OCI-LY7 (cell line): Measurements from ENCODE around the gene ZNF593OS. TPM values are rescaled to one million over a fixed set of nuclear protein-coding genes. Genes with fewer than 3 reads are reported as not detected.

Experiments
- BruUV-seq: library from RNA; stranded (reverse); fragments of 400-500 nt; replicated peaks from 2 replicates; lab custom pipeline; 2021; lab: Mats Ljungman, UMichigan
- CTCF ChIA-PET: fragments of 300-600 bp; sonication (Branson Sonifier 250); formaldehyde crosslinking; loops from one replicate; lab custom pipeline; 2022; ENCODE audit warnings: antibody characterized with exemption; ENCODE audit not compliant: unreplicated experiment; lab: Charles Lee
- POLR2A ChIA-PET: fragments of 300-600 bp; sonication (Branson Sonifier 250); formaldehyde crosslinking; loops from one replicate; lab custom pipeline; 2022; ENCODE audit warnings: antibody characterized with exemption; lab: Charles Lee
- DNase-seq: peaks from one replicate; pipeline ENCODE4 v3.0.0-alpha.2; 2015; ENCODE audit warnings: low spot score
- H2AFZ ChIP-seq: fragments of 200-600 bp; sonication (generic), shearing (Covaris generic); 2 replicates; pipeline ENCODE4 v1.6.1; 2014; ENCODE audit warnings: mild to moderate bottlenecking, antibody characterized with exemption, low read length, moderate library complexity
- H3K27ac ChIP-seq: fragments of 200-600 bp; sonication (generic); 2 replicates; pipeline ENCODE4 v1.5.1; 2014; ENCODE audit warnings: mixed run types, low read depth, mild to moderate bottlenecking, moderate library complexity, low read length, inconsistent platforms; ENCODE audit not compliant: poor library complexity, severe bottlenecking
- H3K36me3 ChIP-seq: fragments of 200-600 bp; sonication (generic); 2 replicates; pipeline ENCODE4 v1.6.1; 2014; ENCODE audit warnings: mild to moderate bottlenecking, antibody characterized with exemption, low read length, moderate library complexity, mixed read lengths; ENCODE audit not compliant: insufficient read depth
- H3K4me1 ChIP-seq: fragments of 200-600 bp; sonication (generic); 2 replicates; pipeline ENCODE4 v1.5.1; 2014; ENCODE audit warnings: mild to moderate bottlenecking, low read length; ENCODE audit not compliant: insufficient read depth, poor library complexity, severe bottlenecking
- H3K4me2 ChIP-seq: fragments of 200-600 bp; sonication (generic); 2 replicates; pipeline ENCODE4 v1.6.1; 2014; ENCODE audit warnings: mild to moderate bottlenecking, low read length
- H3K4me3 ChIP-seq: fragments of 200-600 bp; sonication (generic); 2 replicates; pipeline ENCODE4 v1.5.1; 2014; ENCODE audit warnings: mild to moderate bottlenecking, low read depth, low read length; ENCODE audit not compliant: poor library complexity, severe bottlenecking
- H3K79me2 ChIP-seq: fragments of 200-600 bp; sonication (generic); 2 replicates; pipeline ENCODE4 v1.6.1; 2016; ENCODE audit warnings: low read depth, mild to moderate bottlenecking, low read length, moderate library complexity, mixed read lengths; ENCODE audit not compliant: insufficient read depth
- H3K9me2 ChIP-seq: fragments of 200-600 bp; sonication (generic); 2 replicates; pipeline ENCODE4 v1.6.1; 2016; ENCODE audit warnings: mild to moderate bottlenecking, low read length, mixed read lengths; ENCODE audit not compliant: insufficient read depth
- H3K9me3 ChIP-seq: fragments of 200-600 bp; sonication (generic); 2 replicates; pipeline ENCODE4 v1.6.1; 2014; ENCODE audit warnings: mild to moderate bottlenecking, mixed run types, low read length, mixed read lengths
- H4K20me1 ChIP-seq: fragments of 200-600 bp; sonication (generic); 2 replicates; pipeline ENCODE4 v1.6.1; 2014; ENCODE audit warnings: mild to moderate bottlenecking, antibody characterized with exemption, low read length, moderate library complexity, mixed read lengths; ENCODE audit not compliant: insufficient read depth
- CTCF ChIP-seq: fragments of 200-600 bp; sonication (generic); conservative IDR thresholded peaks from 2 replicates; pipeline ENCODE4 v1.5.1; 2014; ENCODE audit warnings: mild to moderate bottlenecking, antibody characterized with exemption, low read length, moderate library complexity, mixed read lengths
- EZH2phosphoT487 ChIP-seq: fragments of 200-600 bp; sonication (generic); IDR thresholded peaks from 2 replicates; pipeline ENCODE4 v1.6.1; 2018; ENCODE audit warnings: low read depth, borderline replicate concordance, mild to moderate bottlenecking, mixed run types, antibody characterized with exemption, low read length, moderate library complexity, mixed read lengths
- intact Hi-C: fragments of 100-400 bp; cut with micrococcal nuclease; formaldehyde crosslinking; loops from one replicate; pipeline ENCODE4 v1.10.0; 2022; ENCODE audit not compliant: unreplicated experiment
- total RNA-seq, 2 experiments: library from RNA; depleted of rRNA in 1 of 2; stranded (reverse); fragments of >200 nt in 1 of 2; shearing (Covaris generic) in 1 of 2; gene quantifications; 2 replicates each; pipeline ENCODE4 v1.2.3, GENCODE V29; 2014 to 2022

ZNF593OS gene
- total RNA-seq, 2 experiments from 2014 or later = not detected

- intact Hi-C loops = no loop called here
- no TSS peak for BruUV-seq
- DNase-seq = no peak
- Histone ChIP-seq H3K9me2 (no peaks in the 10 kb centered on the region), H3K9me3 (no peaks in the 10 kb centered on the region), H3K4me2 (no peak overlapping the region), H3K4me3 (no peak overlapping the region), H3K4me1 (peaks cover under 1% of the 10 kb centered on the region), H3K36me3 (no peaks in the 10 kb centered on the region), H3K27ac (no peak overlapping the region), H2AFZ (no peak overlapping the region), H3K79me2 (no peaks in the 10 kb centered on the region), H4K20me1 (no peaks in the 10 kb centered on the region)
- CTCF ChIA-PET = no interaction called here
- TF ChIP-seq EZH2phosphoT487 (no peak), CTCF (no peak)
- POLR2A ChIA-PET = no interaction called here
These were observed 38.8 kb downstream of the ZNF593OS start for GRCh38 chr1:26132834-26133167.

- Histone ChIP-seq H4K20me1 (no peaks in the 10 kb centered on the region), H3K9me2 (no peaks in the 10 kb centered on the region), H3K36me3 (no peaks in the 10 kb centered on the region), H3K79me2 (no peaks in the 10 kb centered on the region), H3K4me3 (no peak overlapping the region), H3K27ac (no peak overlapping the region), H2AFZ (no peak overlapping the region), H3K4me1 (peaks cover 5% of the 10 kb centered on the region), H3K4me2 (no peak overlapping the region), H3K9me3 (no peaks in the 10 kb centered on the region)
- ChIA-PET CTCF (no interaction called here), POLR2A (no interaction called here)
- BruUV-seq = no TSS peak
- no peak for DNase-seq
- intact Hi-C loops = no loop called here
- TF ChIP-seq EZH2phosphoT487 = no peak
- TF ChIP-seq CTCF = no peak
These were observed 39.4 kb downstream of the ZNF593OS start for GRCh38 chr1:26132128-26132833.

DNA sequence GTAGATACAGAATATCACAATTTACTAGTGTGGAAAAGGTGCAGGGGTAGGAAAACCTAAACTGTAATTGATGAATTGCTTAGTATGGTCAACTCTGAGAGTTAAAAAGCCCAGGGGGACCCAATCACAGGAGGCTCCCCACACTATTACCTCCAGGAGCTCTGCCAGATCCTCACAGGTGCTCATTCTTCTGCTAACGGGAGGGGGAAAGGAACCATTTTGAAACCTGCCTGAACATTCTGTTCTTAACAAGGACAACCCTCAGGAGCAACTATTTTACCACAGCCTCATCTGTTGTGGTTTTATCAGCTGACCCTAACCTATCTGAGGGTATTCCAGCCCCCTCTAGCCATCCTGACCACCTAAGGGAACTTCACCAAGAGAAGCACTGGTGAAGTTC lies 40.9 kb downstream of the ZNF593OS start:
- Histone ChIP-seq H3K9me2 (no peaks in the 10 kb centered on the region), H3K9me3 (no peaks in the 10 kb centered on the region), H3K36me3 (no peaks in the 10 kb centered on the region), H3K4me3 (no peak overlapping the region), H3K27ac (no peak overlapping the region), H3K4me2 (no peak overlapping the region), H4K20me1 (no peaks in the 10 kb centered on the region), H3K4me1 (peaks cover 21% of the 10 kb centered on the region), H2AFZ (no peak overlapping the region), H3K79me2 (peaks cover 2% of the 10 kb centered on the region; the same call in 1 of the 2 replicates)
- ChIA-PET POLR2A (interaction anchor here (0.7 kb wide), 2 partner anchors 65 to 650 kb away, joined by 3 to 5 read pairs; no protein-coding TSS in a partner anchor), CTCF (no interaction called here)
- BruUV-seq = no TSS peak
- intact Hi-C loops = no loop called here
- TF ChIP-seq CTCF (no peak), EZH2phosphoT487 (no peak)
- DNase-seq = no peak
